Natural killer cell (primary cell): ENCODE data around the gene ANKRD11. TPM values are rescaled to one million over a fixed set of nuclear protein-coding genes. Genes with fewer than 3 reads are reported as not detected.
"Not testable (repeated sequence)": the region's sequence is repeated elsewhere in the genome, so short reads cannot be mapped to it uniquely, and the experiment has no call there.

ENCODE experiments used
- ATAC-seq, 3 donors: fragments of 150-1000 bp in 2 of 3; fragments of 200-7000 bp in 1 of 3; cut with Tn5 transposase; 1 replicate in 1 of 3; 2 replicates in 2 of 3; pipeline ENCODE4 v1.10.0; 2021; ENCODE audit warnings: mild to moderate bottlenecking in 2 of 3, moderate library complexity in 2 of 3
- DNase-seq, 2 donors: peaks; one replicate each; pipeline versions ENCODE4 v3.0.0 to v3.0.0-alpha.2; 2013 to 2021; ENCODE audit warnings: mixed read lengths in 1 of 2
- H3K27ac ChIP-seq: one replicate; pipeline ENCODE4 v1.5.1; 2013; ENCODE audit warnings: mild to moderate bottlenecking, low read length
- H3K27me3 ChIP-seq: one replicate; pipeline ENCODE4 v1.6.1; 2013; ENCODE audit warnings: low read length; ENCODE audit not compliant: control insufficient read depth, insufficient read depth
- H3K36me3 ChIP-seq: one replicate; pipeline ENCODE4 v1.6.1; 2013; ENCODE audit warnings: low read length; ENCODE audit not compliant: control insufficient read depth, insufficient read depth
- H3K4me1 ChIP-seq: one replicate; pipeline ENCODE4 v1.6.1; 2013; ENCODE audit warnings: low read length; ENCODE audit not compliant: control insufficient read depth, insufficient read depth
- H3K4me3 ChIP-seq: one replicate; pipeline ENCODE4 v1.5.1; 2013; ENCODE audit warnings: low read length
- H3K9me3 ChIP-seq: one replicate; pipeline ENCODE4 v1.6.1; 2013; ENCODE audit warnings: low read length; ENCODE audit not compliant: control insufficient read depth, insufficient read depth
- H3K27ac Mint-ChIP-seq, 2 donors: one replicate each; pipeline ENCODE4 v1.8.0; 2022; ENCODE audit warnings: mild to moderate bottlenecking in 2 of 2, mixed read lengths in 2 of 2, moderate library complexity in 1 of 2
- H3K27me3 Mint-ChIP-seq, 2 donors: one replicate each; pipeline ENCODE4 v1.8.0; 2022; ENCODE audit warnings: low read depth in 2 of 2, mixed read lengths in 2 of 2
- H3K36me3 Mint-ChIP-seq: one replicate; pipeline ENCODE4 v1.8.0; 2022; ENCODE audit warnings: mixed read lengths
- H3K4me1 Mint-ChIP-seq, 2 donors: one replicate each; pipeline ENCODE4 v1.8.0; 2022; ENCODE audit warnings: mixed read lengths in 2 of 2
- H3K4me3 Mint-ChIP-seq: one replicate; pipeline ENCODE4 v1.8.0; 2022; ENCODE audit warnings: mild to moderate bottlenecking, moderate library complexity, mixed read lengths
- H3K9me3 Mint-ChIP-seq, 2 donors: one replicate each; pipeline ENCODE4 v1.8.0; 2022; ENCODE audit warnings: mixed read lengths in 2 of 2
- WGBS: methylation state at CpG from one replicate; pipeline ENCODE4 v1.1.7; 2013; ENCODE audit warnings: missing lambda C conversion rate; ENCODE audit not compliant: insufficient coverage; 5-methylcytosine and 5-hydroxymethylcytosine counted together
- intact Hi-C: fragments of 100-400 bp; cut with micrococcal nuclease; formaldehyde crosslinking; loops from one replicate; pipeline ENCODE4 v1.14.2; 2022
- total RNA-seq, 4 donors: library from RNA; stranded (reverse); fragments of 120-200 nt in 1 of 4; gene quantifications; one replicate each; pipeline versions ENCODE4 v1.2.3 to v1.2.4, GENCODE V29; 2013 to 2022
- TF ChIP-seq, protein P1 (sequence below): fragments of 200-600 bp; IDR thresholded peaks from one replicate; pipeline ENCODE4 v1.8.0; 2022; ENCODE audit warnings: antibody characterized with exemption

ANKRD11 gene
- total RNA-seq, 3 donors from 2014 or later (not counting 1 experiment from before 2014, with no cell fraction given), result 230 to 299 (median 287) TPM

DNA sequence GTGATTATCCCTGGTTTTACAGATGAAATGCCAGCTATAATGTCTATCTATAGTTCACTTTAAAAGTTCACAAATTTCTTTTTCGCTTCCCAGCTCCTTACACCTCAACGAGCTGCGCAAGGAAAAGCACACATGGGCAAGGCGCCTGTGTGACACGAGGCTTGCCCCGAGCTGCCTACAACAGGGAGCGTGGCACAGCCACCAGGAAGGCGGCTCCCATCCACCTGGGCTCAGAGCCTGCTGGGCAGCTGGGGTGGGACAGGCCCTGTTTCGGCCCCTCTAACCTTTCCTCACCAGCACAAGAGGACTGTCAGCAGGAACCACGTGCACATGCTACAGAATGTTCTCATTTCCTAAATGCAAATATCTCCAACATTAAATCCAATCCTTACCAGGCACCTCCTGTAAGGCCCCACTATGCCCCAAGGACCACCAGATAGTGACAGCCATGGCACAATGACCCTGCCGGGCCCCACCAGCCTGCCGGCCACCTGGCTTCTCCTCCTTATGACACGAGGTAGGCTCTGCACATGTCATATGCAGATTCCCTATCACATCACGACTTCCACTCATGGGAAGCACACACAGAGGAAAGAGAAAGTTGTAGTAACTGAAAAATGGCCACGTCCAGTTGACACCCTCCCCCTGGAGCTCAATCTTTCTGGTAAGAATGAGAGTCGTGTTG, 180.8 kb downstream of the ANKRD11 start:
- intact Hi-C loops, result loop anchor here (10.0 kb wide), 1 partner anchor 65 kb away; no protein-coding TSS in a partner anchor
- Mint-ChIP-seq H3K36me3 (no peaks in the 10 kb centered on the region), H3K4me1 (peaks cover 62 to 66% of the 10 kb centered on the region in 2 donors), H3K27me3 (no peaks in the 10 kb centered on the region), H3K4me3 (no peak overlapping the region), H3K27ac (peak overlapping the region; percentile 78 to 86), H3K9me3 (no peaks in the 10 kb centered on the region)
- no peak overlapping the region for H3K27ac ChIP-seq
- H3K27me3 ChIP-seq, result no peaks in the 10 kb centered on the region
- no peaks in the 10 kb centered on the region for H3K9me3 ChIP-seq
- DNase-seq (no peak), ATAC-seq (no peak)
- H3K36me3 ChIP-seq, result peaks cover 13% of the 10 kb centered on the region
- 84% methylated on average over 16 of the region's 16 CpGs for WGBS
- peaks cover 62% of the 10 kb centered on the region for H3K4me1 ChIP-seq
- TF ChIP-seq, protein P1, sequence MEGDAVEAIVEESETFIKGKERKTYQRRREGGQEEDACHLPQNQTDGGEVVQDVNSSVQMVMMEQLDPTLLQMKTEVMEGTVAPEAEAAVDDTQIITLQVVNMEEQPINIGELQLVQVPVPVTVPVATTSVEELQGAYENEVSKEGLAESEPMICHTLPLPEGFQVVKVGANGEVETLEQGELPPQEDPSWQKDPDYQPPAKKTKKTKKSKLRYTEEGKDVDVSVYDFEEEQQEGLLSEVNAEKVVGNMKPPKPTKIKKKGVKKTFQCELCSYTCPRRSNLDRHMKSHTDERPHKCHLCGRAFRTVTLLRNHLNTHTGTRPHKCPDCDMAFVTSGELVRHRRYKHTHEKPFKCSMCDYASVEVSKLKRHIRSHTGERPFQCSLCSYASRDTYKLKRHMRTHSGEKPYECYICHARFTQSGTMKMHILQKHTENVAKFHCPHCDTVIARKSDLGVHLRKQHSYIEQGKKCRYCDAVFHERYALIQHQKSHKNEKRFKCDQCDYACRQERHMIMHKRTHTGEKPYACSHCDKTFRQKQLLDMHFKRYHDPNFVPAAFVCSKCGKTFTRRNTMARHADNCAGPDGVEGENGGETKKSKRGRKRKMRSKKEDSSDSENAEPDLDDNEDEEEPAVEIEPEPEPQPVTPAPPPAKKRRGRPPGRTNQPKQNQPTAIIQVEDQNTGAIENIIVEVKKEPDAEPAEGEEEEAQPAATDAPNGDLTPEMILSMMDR, result no peak
- no peak overlapping the region for H3K4me3 ChIP-seq

- 79% methylated on average over 30 of the region's 30 CpGs for WGBS
- H3K9me3 Mint-ChIP-seq, result no peaks in the 10 kb centered on the region
- no peak overlapping the region for H3K4me3 Mint-ChIP-seq
- H3K27me3 Mint-ChIP-seq, result no peaks in the 10 kb centered on the region
- ATAC-seq (peak; percentile 67 to 90 (median 76)), DNase-seq (peak; percentile 51 to 70)
- intact Hi-C loops, result no loop called here
- Histone ChIP-seq H3K27ac (no peak overlapping the region), H3K27me3 (no peaks in the 10 kb centered on the region), H3K36me3 (peaks cover 16% of the 10 kb centered on the region), H3K4me1 (peaks cover 62% of the 10 kb centered on the region), H3K4me3 (no peak overlapping the region), H3K9me3 (no peaks in the 10 kb centered on the region)
- peaks cover 62 to 66% of the 10 kb centered on the region in 2 donors for H3K4me1 Mint-ChIP-seq
- peak overlapping the region; percentile 78 to 86 for H3K27ac Mint-ChIP-seq
- TF ChIP-seq, protein P1, result no peak
- no peaks in the 10 kb centered on the region for H3K36me3 Mint-ChIP-seq
Measured at GRCh38 chr16:89308391-89309333, 181.7 kb downstream of the ANKRD11 start.

DNA sequence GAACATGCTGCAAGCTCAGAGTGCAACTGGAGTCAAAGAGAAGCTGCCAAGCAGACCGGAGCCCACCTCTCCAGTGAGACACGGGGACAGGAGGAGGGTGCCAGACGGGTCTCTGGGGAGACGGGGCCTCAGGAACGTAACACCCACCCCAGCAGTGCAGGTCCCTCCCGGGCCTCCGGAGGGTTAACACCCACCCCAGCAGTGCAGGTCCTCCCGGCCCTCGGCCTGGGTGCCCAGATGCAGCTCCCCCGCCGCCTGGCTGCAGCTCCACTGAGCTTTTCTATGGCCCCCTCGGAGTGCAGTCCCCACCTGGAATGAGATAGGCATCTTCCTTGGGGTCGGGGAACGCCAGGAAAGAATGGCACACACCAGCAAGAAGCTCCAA, 182.9 kb downstream of the ANKRD11 start:
- Mint-ChIP-seq H3K27me3 (no peaks in the 10 kb centered on the region), H3K27ac (peak overlapping the region in 1 of 2 donors; percentile 78), H3K36me3 (no peaks in the 10 kb centered on the region), H3K9me3 (no peaks in the 10 kb centered on the region), H3K4me3 (peak overlapping the region; percentile 9), H3K4me1 (peaks cover 65 to 66% of the 10 kb centered on the region in 2 donors)
- Histone ChIP-seq H3K9me3 (no peaks in the 10 kb centered on the region), H3K4me1 (peaks cover 62% of the 10 kb centered on the region), H3K36me3 (peaks cover 22% of the 10 kb centered on the region), H3K27me3 (no peaks in the 10 kb centered on the region), H3K27ac (no peak overlapping the region), H3K4me3 (no peak overlapping the region)
- no peak for ATAC-seq
- TF ChIP-seq, protein P1, result no peak
- 98% methylated on average over 14 of the region's 14 CpGs for WGBS
- no peak for DNase-seq
- intact Hi-C loops, result no loop called here

DNA sequence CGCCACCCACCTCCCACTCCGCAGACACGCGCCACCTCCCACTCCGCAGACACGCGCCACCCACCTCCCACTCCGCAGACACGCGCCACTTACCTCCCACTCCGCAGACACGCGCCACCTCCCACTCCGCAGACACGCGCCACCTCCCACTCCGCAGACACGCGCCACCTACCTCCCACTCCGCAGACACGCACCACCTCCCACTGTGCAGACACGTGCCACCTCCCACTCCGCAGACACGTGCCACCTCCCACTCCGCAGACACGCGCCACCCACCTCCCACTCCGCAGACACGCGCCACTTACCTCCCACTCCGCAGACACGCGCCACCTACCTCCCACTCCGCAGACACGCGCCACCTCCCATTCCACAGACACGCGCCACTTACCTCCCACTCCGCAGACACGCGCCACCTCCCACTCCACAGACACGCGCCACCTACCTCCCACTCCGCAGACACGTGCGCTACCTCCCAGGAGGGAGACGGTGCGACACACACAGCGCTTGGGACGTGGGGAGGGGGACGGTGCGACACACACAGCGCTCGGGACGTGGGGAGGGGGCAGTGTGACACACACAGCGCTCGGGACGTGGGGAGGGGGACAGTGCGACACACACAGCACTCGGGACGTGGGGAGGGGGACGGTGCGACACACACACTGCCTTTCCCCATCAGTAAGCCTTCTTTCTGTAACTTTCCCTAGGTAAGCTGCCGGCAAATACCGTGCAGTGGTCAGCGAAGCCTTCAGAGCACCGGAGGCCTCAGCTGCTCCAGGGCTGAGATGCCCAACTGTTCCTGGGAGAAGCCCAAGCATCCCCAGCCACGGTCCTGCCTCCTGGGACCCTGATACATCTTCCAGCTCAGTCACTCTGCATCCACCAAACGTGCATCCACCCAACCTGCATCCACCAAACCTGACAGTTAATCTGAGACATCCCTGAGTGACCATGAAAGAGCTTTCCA, 183.6 kb downstream of the ANKRD11 start:
- H3K36me3 Mint-ChIP-seq, H3K27me3 Mint-ChIP-seq, H3K4me3 ChIP-seq, H3K27ac ChIP-seq, ATAC-seq, H3K9me3 Mint-ChIP-seq, intact Hi-C loops, H3K9me3 ChIP-seq, H3K27me3 ChIP-seq, DNase-seq: not testable (repeated sequence)
- Histone ChIP-seq H3K36me3 (peaks cover 24% of the 10 kb centered on the region), H3K4me1 (peaks cover 61% of the 10 kb centered on the region)
- Mint-ChIP-seq H3K27ac (peak overlapping the region in 1 of 2 donors; percentile 78), H3K4me1 (peaks cover 64 to 70% of the 10 kb centered on the region in 2 donors), H3K4me3 (peak overlapping the region; percentile 9)
- WGBS, result 95% methylated on average over 38 of the region's 69 CpGs
